Activated CD4-positive, alpha-beta T cell treated with anti-CD3 and anti-CD28 coated beads, Interleukin-2, Interleukin-4, amounts not matched to agents 100 ng/mL and 50 ng/mL, durations not matched to agents 16 hours and 8 hours (primary cell): Measurements from ENCODE around the gene NRXN3.

ENCODE experiments used
- DNase-seq: peaks from one replicate; pipeline ENCODE4 v3.0.0-alpha.2; 2020; ENCODE audit warnings: low spot score

The NRXN3 gene

GRCh38 chr14:78319887-78320635 is 149.9 kb downstream of the NRXN3 start:
- no peak for DNase-seq

- no peak for DNase-seq
Measured at GRCh38 chr14:78324353-78324752, 154.2 kb downstream of the NRXN3 start.

GRCh38 chr14:78325911-78326310 is 155.7 kb downstream of the NRXN3 start:
- DNase-seq = no peak

GRCh38 chr14:78327426-78328221 is 157.5 kb downstream of the NRXN3 start:
- DNase-seq = no peak

- no peak for DNase-seq
Measured at GRCh38 chr14:78329371-78329770, 159.2 kb downstream of the NRXN3 start.

- DNase-seq = no peak
Measured at GRCh38 chr14:78335531-78335930, 165.4 kb downstream of the NRXN3 start.

- no peak for DNase-seq
Measured at GRCh38 chr14:78340250-78340649, 170.1 kb downstream of the NRXN3 start.

GRCh38 chr14:78341827-78342389 is 171.7 kb downstream of the NRXN3 start:
- no peak for DNase-seq

GRCh38 chr14:78342879-78343278 is 172.7 kb downstream of the NRXN3 start:
- no peak for DNase-seq

- no peak for DNase-seq
Measured at GRCh38 chr14:78344290-78344689, 174.1 kb downstream of the NRXN3 start.

GRCh38 chr14:78345131-78345744 is 175.1 kb downstream of the NRXN3 start:
- no peak for DNase-seq

GRCh38 chr14:78346747-78347146 is 176.6 kb downstream of the NRXN3 start:
- no peak for DNase-seq

GRCh38 chr14:78355109-78355508 is 184.9 kb downstream of the NRXN3 start:
- no peak for DNase-seq

- DNase-seq = no peak
Measured at GRCh38 chr14:78356391-78356790, 186.2 kb downstream of the NRXN3 start.

- no peak for DNase-seq
Measured at GRCh38 chr14:78358591-78358990, 188.4 kb downstream of the NRXN3 start.

- no peak for DNase-seq
Measured at GRCh38 chr14:78359581-78359980, 189.4 kb downstream of the NRXN3 start.

GRCh38 chr14:78363008-78363407 is 192.8 kb downstream of the NRXN3 start:
- no peak for DNase-seq

- DNase-seq = no peak
Measured at GRCh38 chr14:78367355-78367754, 197.2 kb downstream of the NRXN3 start.

- no peak for DNase-seq
Measured at GRCh38 chr14:78383060-78383459, 212.9 kb downstream of the NRXN3 start.

- DNase-seq = no peak
Measured at GRCh38 chr14:78398216-78398615, 228.0 kb downstream of the NRXN3 start.

GRCh38 chr14:78399316-78399889 is 229.2 kb downstream of the NRXN3 start:
- no peak for DNase-seq

GRCh38 chr14:78401866-78402265 is 231.7 kb downstream of the NRXN3 start:
- DNase-seq = no peak
